DND-41 (cell line): ENCODE results near the gene NKD1.
"Not testable (repeated sequence)": the region's sequence is repeated elsewhere in the genome, so short reads cannot be mapped to it uniquely, and the experiment has no call there.

Experiments
- ATAC-seq: fragments of 200-7000 bp; cut with Tn5 transposase; 3 replicates; pipeline ENCODE4 v1.9.1; 2021; ENCODE audit warnings: low read depth; ENCODE audit not compliant: insufficient read depth
- DNase-seq: peaks from one replicate; pipeline ENCODE4 v3.0.0-alpha.2; 2020
- H2AFZ ChIP-seq: 2 replicates; pipeline ENCODE4 v1.6.0; 2012; ENCODE audit warnings: low read depth, low read length
- H3K27ac ChIP-seq: 2 replicates; pipeline ENCODE4 v1.5.1; 2012; ENCODE audit warnings: low read length, inconsistent platforms
- H3K27me3 ChIP-seq: fragments of 200-600 bp; sonication (generic); 2 replicates; pipeline ENCODE4 v1.6.0; 2012; ENCODE audit warnings: low read length, mild to moderate bottlenecking, inconsistent platforms; ENCODE audit not compliant: insufficient read depth, poor library complexity
- H3K36me3 ChIP-seq: 2 replicates; pipeline ENCODE4 v1.5.1; 2012; ENCODE audit warnings: low read length, inconsistent platforms; ENCODE audit not compliant: insufficient read depth
- H3K4me1 ChIP-seq: 2 replicates; pipeline ENCODE4 v1.5.1; 2012; ENCODE audit warnings: mild to moderate bottlenecking, low read length; ENCODE audit not compliant: insufficient read depth
- H3K4me2 ChIP-seq: 2 replicates; pipeline ENCODE4 v1.6.0; 2012; ENCODE audit warnings: mild to moderate bottlenecking, moderate library complexity, low read length, inconsistent platforms; ENCODE audit not compliant: insufficient read depth
- H3K4me3 ChIP-seq, 2 experiments: fragments of 200-600 bp in 1 of 2; shearing (Covaris generic) in 1 of 2; 2 replicates each; pipeline ENCODE4 v1.5.1; 2012 to 2016; ENCODE audit warnings: inconsistent platforms in 2 of 2, low read length in 2 of 2, mild to moderate bottlenecking in 2 of 2, low read depth in 1 of 2, moderate library complexity in 1 of 2
- H3K79me2 ChIP-seq: 2 replicates; pipeline ENCODE4 v1.6.0; 2012; ENCODE audit warnings: low read length, inconsistent platforms; ENCODE audit not compliant: insufficient read depth
- H3K9ac ChIP-seq: 2 replicates; pipeline ENCODE4 v1.6.0; 2012; ENCODE audit warnings: low read depth, mild to moderate bottlenecking, inconsistent platforms, low read length, moderate library complexity
- H3K9me3 ChIP-seq: 2 replicates; pipeline ENCODE4 v1.5.1; 2012; ENCODE audit warnings: low read length, moderate library complexity, mild to moderate bottlenecking, inconsistent platforms; ENCODE audit not compliant: insufficient read depth, severe bottlenecking
- H4K20me1 ChIP-seq: 2 replicates; pipeline ENCODE4 v1.6.0; 2012; ENCODE audit warnings: low read length; ENCODE audit not compliant: insufficient read depth
- CTCF ChIP-seq: IDR thresholded peaks from 2 replicates; pipeline ENCODE4 v1.5.1; 2012; ENCODE audit warnings: borderline replicate concordance, low read length, moderate library complexity, mild to moderate bottlenecking; ENCODE audit not compliant: poor library complexity, severe bottlenecking; ENCODE audit errors: extremely low read depth
- EZH2 ChIP-seq: IDR thresholded peaks from 3 replicates; pipeline ENCODE4 v1.6.1; 2012; ENCODE audit warnings: borderline replicate concordance, low read depth, mild to moderate bottlenecking, moderate library complexity, low read length, inconsistent platforms; ENCODE audit not compliant: severe bottlenecking

The NKD1 gene

GRCh38 chr16:50534958-50535357 lies 13.2 kb upstream of the NKD1 start:
- Histone ChIP-seq H3K27me3 (peaks cover 18% of the 10 kb centered on the region), H3K27ac (no peak overlapping the region), H3K4me3 (no peak overlapping the region), H3K9ac (no peak overlapping the region), H3K79me2 (no peaks in the 10 kb centered on the region), H3K4me2 (no peak overlapping the region), H4K20me1 (peaks cover 27% of the 10 kb centered on the region), H2AFZ (no peak overlapping the region), H3K36me3 (no peaks in the 10 kb centered on the region), H3K9me3 (peaks cover 3% of the 10 kb centered on the region), H3K4me1 (no peaks in the 10 kb centered on the region)
- no peak for DNase-seq
- no peak for ATAC-seq
- TF ChIP-seq CTCF, result no peak
- TF ChIP-seq EZH2, result no peak

GRCh38 chr16:50535506-50536257 lies 12.5 kb upstream of the NKD1 start:
- Histone ChIP-seq H3K9me3 (no peaks in the 10 kb centered on the region), H4K20me1 (peaks cover 33% of the 10 kb centered on the region), H3K79me2 (no peaks in the 10 kb centered on the region), H3K4me3 (no peak overlapping the region), H2AFZ (no peak overlapping the region), H3K27me3 (peaks cover 25% of the 10 kb centered on the region), H3K36me3 (no peaks in the 10 kb centered on the region), H3K9ac (no peak overlapping the region), H3K4me2 (no peak overlapping the region), H3K4me1 (no peaks in the 10 kb centered on the region), H3K27ac (no peak overlapping the region)
- ATAC-seq (no peak), DNase-seq (no peak)
- no peak for TF ChIP-seq EZH2
- TF ChIP-seq CTCF, result no peak

GRCh38 chr16:50536258-50536645 lies 11.9 kb upstream of the NKD1 start:
- not testable (repeated sequence) for DNase-seq, H3K79me2 ChIP-seq, H3K9ac ChIP-seq, H3K36me3 ChIP-seq, H3K27ac ChIP-seq, H3K4me1 ChIP-seq, H2AFZ ChIP-seq, ATAC-seq, H3K9me3 ChIP-seq, H3K4me2 ChIP-seq, H3K4me3 ChIP-seq
- H4K20me1 ChIP-seq, result peaks cover 39% of the 10 kb centered on the region
- H3K27me3 ChIP-seq, result peaks cover 31% of the 10 kb centered on the region

GRCh38 chr16:50537533-50538290 lies 10.5 kb upstream of the NKD1 start:
- peaks cover 46% of the 10 kb centered on the region for H3K27me3 ChIP-seq
- H3K4me2 ChIP-seq, result no peak overlapping the region
- DNase-seq, result no peak
- H2AFZ ChIP-seq, result no peak overlapping the region
- H3K4me3 ChIP-seq, result no peak overlapping the region
- no peaks in the 10 kb centered on the region for H3K9me3 ChIP-seq
- H4K20me1 ChIP-seq, result peaks cover 50% of the 10 kb centered on the region
- no peak overlapping the region for H3K27ac ChIP-seq
- no peaks in the 10 kb centered on the region for H3K79me2 ChIP-seq
- H3K36me3 ChIP-seq, result no peaks in the 10 kb centered on the region
- ATAC-seq, result no peak
- H3K4me1 ChIP-seq, result no peaks in the 10 kb centered on the region
- no peak for TF ChIP-seq EZH2
- TF ChIP-seq CTCF, result no peak
- H3K9ac ChIP-seq, result no peak overlapping the region
